Mesendoderm (in vitro differentiated cells): ENCODE data around the gene NAT10.

Experiments used
- DNase-seq: peaks from one replicate; pipeline ENCODE4 v3.0.0; 2013
- H2AK5ac ChIP-seq: 2 replicates; pipeline ENCODE4 v1.6.1; 2013; ENCODE audit warnings: low read length, inconsistent platforms
- H2BK120ac ChIP-seq: 2 replicates; pipeline ENCODE4 v1.6.1; 2013; ENCODE audit warnings: low read depth, mild to moderate bottlenecking, low read length, moderate library complexity, mixed read lengths
- H2BK15ac ChIP-seq: replicated peaks from 2 replicates; pipeline ENCODE4 v1.6.1; 2013; ENCODE audit warnings: low read depth, mild to moderate bottlenecking, moderate library complexity
- H2BK5ac ChIP-seq: 2 replicates; pipeline ENCODE4 v1.6.1; 2013; ENCODE audit warnings: low read length, inconsistent platforms
- H3K18ac ChIP-seq: 2 replicates; pipeline ENCODE4 v1.6.1; 2013; ENCODE audit warnings: mild to moderate bottlenecking, low read length, mixed read lengths
- H3K23ac ChIP-seq: one replicate; pipeline ENCODE4 v1.6.1; 2013; ENCODE audit warnings: low read length
- H3K27ac ChIP-seq: 2 replicates; pipeline ENCODE4 v1.5.1; 2013; ENCODE audit warnings: low read depth, mild to moderate bottlenecking, inconsistent platforms, low read length, moderate library complexity
- H3K27me3 ChIP-seq: 2 replicates; pipeline ENCODE4 v1.6.1; 2013; ENCODE audit warnings: low read length, control low read depth, mild to moderate bottlenecking, inconsistent platforms; ENCODE audit not compliant: insufficient read depth, poor library complexity
- H3K36me3 ChIP-seq: 2 replicates; pipeline ENCODE4 v1.6.1; 2013; ENCODE audit warnings: low read length, inconsistent platforms; ENCODE audit not compliant: control insufficient read depth, insufficient read depth
- H3K4ac ChIP-seq: one replicate; pipeline ENCODE4 v1.6.1; 2013; ENCODE audit warnings: low read depth, mild to moderate bottlenecking, low read length, moderate library complexity
- H3K4me1 ChIP-seq: 2 replicates; pipeline ENCODE4 v1.6.1; 2013; ENCODE audit warnings: low read depth, low read length, inconsistent platforms; ENCODE audit not compliant: control insufficient read depth
- H3K4me2 ChIP-seq: 2 replicates; pipeline ENCODE4 v1.6.1; 2013; ENCODE audit warnings: low read length
- H3K4me3 ChIP-seq: 2 replicates; pipeline ENCODE4 v1.5.1; 2013; ENCODE audit warnings: mild to moderate bottlenecking, low read length
- H3K56ac ChIP-seq: one replicate; pipeline ENCODE4 v1.6.1; 2013; ENCODE audit warnings: low read length
- H3K79me1 ChIP-seq: 2 replicates; pipeline ENCODE4 v1.6.1; 2013; ENCODE audit warnings: low read length, inconsistent platforms
- H3K79me2 ChIP-seq: 2 replicates; pipeline ENCODE4 v1.6.1; 2013; ENCODE audit warnings: mild to moderate bottlenecking, low read length; ENCODE audit not compliant: control insufficient read depth, insufficient read depth
- H3K9ac ChIP-seq: 2 replicates; pipeline ENCODE4 v1.6.1; 2013; ENCODE audit warnings: low read length, inconsistent platforms
- H4K5ac ChIP-seq: one replicate; pipeline ENCODE4 v1.6.1; 2013; ENCODE audit warnings: low read length
- H4K8ac ChIP-seq: one replicate; pipeline ENCODE4 v1.6.1; 2013; ENCODE audit warnings: low read depth, mild to moderate bottlenecking, control low read depth, low read length, moderate library complexity
- WGBS: extraction: QIAGEN DNeasy Blood & Tissue Kit; methylation state at CpG from one replicate; pipeline ENCODE4 v1.1.7; 2013; ENCODE audit warnings: low lambda C conversion rate, missing lambda C conversion rate; ENCODE audit not compliant: insufficient coverage; ENCODE audit errors: extremely low coverage; 5-methylcytosine and 5-hydroxymethylcytosine counted together

NAT10 gene

GRCh38 chr11:34114014-34114413, 8.6 kb downstream of the NAT10 start:
- no peaks in the 10 kb centered on the region for H3K27me3 ChIP-seq
- H4K8ac ChIP-seq = no peak overlapping the region
- no peak overlapping the region for H2AK5ac ChIP-seq
- H3K79me1 ChIP-seq = peaks cover 2% of the 10 kb centered on the region
- peaks cover 33% of the 10 kb centered on the region for H3K36me3 ChIP-seq
- H3K79me2 ChIP-seq = no peaks in the 10 kb centered on the region
- H3K9ac ChIP-seq = no peak overlapping the region
- WGBS = no CpG with 5 or more reads among the region's 2 CpGs
- no peak overlapping the region for H2BK15ac ChIP-seq
- H4K5ac ChIP-seq = no peak overlapping the region
- DNase-seq = no peak
- H3K23ac ChIP-seq = no peak overlapping the region
- H3K4me3 ChIP-seq = no peak overlapping the region
- H3K56ac ChIP-seq = no peak overlapping the region
- no peak overlapping the region for H3K4ac ChIP-seq
- no peaks in the 10 kb centered on the region for H3K4me1 ChIP-seq
- no peak overlapping the region for H2BK120ac ChIP-seq
- no peak overlapping the region for H3K4me2 ChIP-seq
- no peak overlapping the region for H2BK5ac ChIP-seq
- no peak overlapping the region for H3K27ac ChIP-seq
- no peak overlapping the region for H3K18ac ChIP-seq

GRCh38 chr11:34114471-34114870, 9.0 kb downstream of the NAT10 start:
- no peak overlapping the region for H3K56ac ChIP-seq
- no peak overlapping the region for H2BK15ac ChIP-seq
- no peak overlapping the region for H2BK5ac ChIP-seq
- no peak overlapping the region for H2AK5ac ChIP-seq
- no peak overlapping the region for H3K4me3 ChIP-seq
- no peak overlapping the region for H3K27ac ChIP-seq
- no peaks in the 10 kb centered on the region for H3K27me3 ChIP-seq
- H4K5ac ChIP-seq = no peak overlapping the region
- H3K79me2 ChIP-seq = no peaks in the 10 kb centered on the region
- H3K79me1 ChIP-seq = peaks cover 2% of the 10 kb centered on the region
- H3K36me3 ChIP-seq = peaks cover 31% of the 10 kb centered on the region
- H3K4ac ChIP-seq = no peak overlapping the region
- H3K18ac ChIP-seq = no peak overlapping the region
- no peak overlapping the region for H3K9ac ChIP-seq
- H4K8ac ChIP-seq = no peak overlapping the region
- no peaks in the 10 kb centered on the region for H3K4me1 ChIP-seq
- no peak overlapping the region for H3K4me2 ChIP-seq
- no peak for DNase-seq
- H3K23ac ChIP-seq = no peak overlapping the region
- WGBS = no CpG with 5 or more reads among the region's 5 CpGs
- no peak overlapping the region for H2BK120ac ChIP-seq

DNA sequence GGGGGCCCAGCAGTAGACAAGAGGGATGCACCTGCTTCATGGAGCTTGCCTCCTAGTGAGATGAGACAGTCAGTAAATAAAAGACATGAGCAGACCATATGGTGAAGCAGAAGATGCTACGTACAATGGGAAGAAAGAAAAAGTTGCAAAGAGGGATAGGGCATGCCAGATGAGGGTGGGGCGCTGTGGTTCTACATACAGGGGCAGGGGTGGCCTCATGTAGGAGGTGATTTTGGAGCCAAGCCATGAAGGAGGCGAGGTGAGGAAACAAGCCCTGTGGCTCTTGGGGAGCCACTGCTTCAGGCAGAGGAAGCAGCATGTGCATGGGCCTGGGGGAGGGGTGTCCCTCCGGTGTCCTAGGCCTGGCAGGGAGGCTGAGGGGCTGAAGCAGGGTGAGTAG, 15.2 kb downstream of the NAT10 start:
- Histone ChIP-seq H4K8ac (no peak overlapping the region), H2BK5ac (no peak overlapping the region), H2BK120ac (no peak overlapping the region), H3K23ac (no peak overlapping the region), H4K5ac (no peak overlapping the region), H3K27me3 (no peaks in the 10 kb centered on the region), H3K27ac (no peak overlapping the region), H3K18ac (no peak overlapping the region), H2BK15ac (no peak overlapping the region), H3K9ac (no peak overlapping the region), H3K4me3 (no peak overlapping the region), H3K79me1 (no peaks in the 10 kb centered on the region), H3K4me1 (no peaks in the 10 kb centered on the region), H3K4ac (no peak overlapping the region), H2AK5ac (no peak overlapping the region), H3K79me2 (no peaks in the 10 kb centered on the region), H3K36me3 (peaks cover 23% of the 10 kb centered on the region), H3K56ac (no peak overlapping the region), H3K4me2 (no peak overlapping the region)
- no CpG with 5 or more reads among the region's 4 CpGs for WGBS
- no peak for DNase-seq

DNA sequence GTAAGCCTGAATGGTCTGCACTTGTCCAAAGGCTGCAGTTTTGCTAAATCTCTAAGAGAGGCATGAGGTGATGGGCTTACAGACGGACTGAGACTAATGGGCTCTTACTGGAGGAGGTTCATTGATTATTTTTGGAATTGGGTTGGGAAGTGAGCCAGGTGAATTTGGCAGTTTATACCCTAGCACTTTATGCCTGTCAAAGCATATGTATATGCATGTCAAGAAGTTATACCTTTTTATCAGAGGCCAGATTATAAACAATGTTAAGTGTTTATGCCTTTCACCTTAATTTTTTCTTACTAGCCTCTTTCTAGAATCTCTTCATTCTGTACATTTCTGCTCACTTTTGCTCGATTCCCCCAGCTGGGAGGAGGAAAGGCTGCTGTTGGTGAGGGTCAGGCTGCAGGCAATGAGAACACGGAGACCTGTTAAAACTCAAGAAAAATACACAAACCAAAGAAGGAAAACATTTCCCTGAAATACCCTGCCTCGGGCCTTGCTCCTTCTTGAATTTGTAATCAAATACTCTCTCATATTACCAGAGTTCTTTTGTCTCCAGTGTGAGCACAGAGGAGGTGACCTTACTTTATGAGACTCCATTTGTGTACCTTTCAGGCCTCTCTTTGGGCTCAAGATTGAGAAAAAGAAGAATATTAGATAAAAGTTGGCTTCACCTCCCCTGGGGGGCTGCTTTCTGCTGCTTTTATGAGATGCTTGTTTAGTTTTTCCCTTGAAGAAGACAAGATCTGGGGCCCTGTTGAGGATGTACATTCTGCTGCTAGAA, 19.6 kb downstream of the NAT10 start:
- Histone ChIP-seq H3K23ac (no peak overlapping the region), H4K8ac (no peak overlapping the region), H3K27me3 (no peaks in the 10 kb centered on the region), H3K36me3 (peaks cover 21% of the 10 kb centered on the region), H3K4me3 (no peak overlapping the region), H2AK5ac (no peak overlapping the region), H3K18ac (no peak overlapping the region), H4K5ac (no peak overlapping the region), H2BK120ac (no peak overlapping the region), H3K9ac (no peak overlapping the region), H3K4ac (no peak overlapping the region), H3K56ac (no peak overlapping the region), H3K4me2 (no peak overlapping the region), H3K79me1 (no peaks in the 10 kb centered on the region), H3K79me2 (no peaks in the 10 kb centered on the region), H3K27ac (no peak overlapping the region), H2BK5ac (no peak overlapping the region), H2BK15ac (no peak overlapping the region), H3K4me1 (no peaks in the 10 kb centered on the region)
- DNase-seq = no peak
- no CpG with 5 or more reads among the region's 4 CpGs for WGBS

- no peak for DNase-seq
- H3K27ac ChIP-seq = no peak overlapping the region
- no CpG with 5 or more reads among the region's 12 CpGs for WGBS
- no peak overlapping the region for H3K9ac ChIP-seq
- H3K4me1 ChIP-seq = no peaks in the 10 kb centered on the region
- no peaks in the 10 kb centered on the region for H3K79me2 ChIP-seq
- H4K8ac ChIP-seq = no peak overlapping the region
- peaks cover 14% of the 10 kb centered on the region for H3K36me3 ChIP-seq
- H2BK15ac ChIP-seq = no peak overlapping the region
- H3K79me1 ChIP-seq = no peaks in the 10 kb centered on the region
- H3K56ac ChIP-seq = no peak overlapping the region
- H3K4ac ChIP-seq = no peak overlapping the region
- H2BK120ac ChIP-seq = no peak overlapping the region
- H3K27me3 ChIP-seq = no peaks in the 10 kb centered on the region
- no peak overlapping the region for H3K4me2 ChIP-seq
- H2BK5ac ChIP-seq = no peak overlapping the region
- no peak overlapping the region for H3K18ac ChIP-seq
- no peak overlapping the region for H3K4me3 ChIP-seq
- H4K5ac ChIP-seq = no peak overlapping the region
- no peak overlapping the region for H2AK5ac ChIP-seq
- H3K23ac ChIP-seq = no peak overlapping the region
Measured at GRCh38 chr11:34126959-34127848, 21.8 kb downstream of the NAT10 start.
